Upper lobe of right lung (tissue), 1 donor: Measurements from ENCODE around the gene CARS1. TPM values are rescaled to one million over a fixed set of nuclear protein-coding genes. Genes with fewer than 3 reads are reported as not detected.

ENCODE experiments used
- ATAC-seq: fragments of 200-7000 bp; cut with Tn5 transposase; one replicate; pipeline ENCODE4 v1.9.1; 2020; ENCODE audit warnings: mild to moderate bottlenecking, moderate library complexity
- DNase-seq: peaks from one replicate; pipeline ENCODE4 v3.0.0-alpha.2; 2020
- H3K27ac ChIP-seq: fragments of 200-600 bp; one replicate; pipeline ENCODE4 v1.8.0; 2022
- H3K27me3 ChIP-seq: fragments of 200-600 bp; one replicate; pipeline ENCODE4 v1.8.0; 2022; ENCODE audit warnings: mild to moderate bottlenecking
- H3K36me3 ChIP-seq: fragments of 200-600 bp; one replicate; pipeline ENCODE4 v1.8.0; 2022
- H3K4me1 ChIP-seq: fragments of 200-600 bp; one replicate; pipeline ENCODE4 v1.8.0; 2022
- H3K4me3 ChIP-seq: fragments of 200-600 bp; one replicate; pipeline ENCODE4 v1.8.0; 2022; ENCODE audit warnings: mild to moderate bottlenecking
- H3K9me3 ChIP-seq: fragments of 200-600 bp; one replicate; pipeline ENCODE4 v1.8.0; 2022
- CTCF ChIP-seq: fragments of 200-600 bp; IDR thresholded peaks from one replicate; pipeline ENCODE4 v1.8.0; 2022; ENCODE audit warnings: antibody characterized with exemption
- intact Hi-C: fragments of 100-400 bp; cut with DNase I; formaldehyde crosslinking; loops from one replicate; pipeline ENCODE4 v1.11.0; 2022
- long read RNA-seq: library from polyadenylated mRNA; unstranded; transcript quantifications from one replicate; pipeline ENCODE4 v2.0.0, GENCODE V29; 2021
- total RNA-seq: library from RNA; stranded (reverse); fragmentation: NEBNext Ultra II Directional; extraction: Animal tissue kit (Norgen Biotek cat#: 25700); gene quantifications from one replicate; pipeline ENCODE4 v1.2.1, GENCODE V29; 2021
- donor health status: DM: no; HTN: yes; CAD: no; lungs with severe emphysema.

The CARS1 gene
- total RNA-seq: 34.6 TPM
- long read RNA-seq, transcript CARS-203 (22 exons, 2,685 nt): major isoform, 22 of 79 reads
- long read RNA-seq, transcript CARS-201 (22 exons, 2,491 nt): minor isoform, 10 of 79 reads
- long read RNA-seq, transcript CARS-202 (23 exons, 2,758 nt): minor isoform, 11 of 79 reads
- long read RNA-seq, partial matches to known transcripts: 14 of 79 reads
- long read RNA-seq, other reads (novel, unspliced or antisense): 22 of 79 reads

- TF ChIP-seq CTCF: no peak
- peak within 1 kb of the TSS; percentile 89 for H3K27ac ChIP-seq
- intact Hi-C loops: no loop called here
- no peaks in the 10 kb centered on the region for H3K27me3 ChIP-seq
- peaks cover 15% of the 10 kb centered on the region for H3K4me1 ChIP-seq
- H3K4me3 ChIP-seq: peak within 1 kb of the TSS; percentile 90
- ATAC-seq (peak; percentile 99), DNase-seq (peak; percentile 98)
- peaks cover 4% of the 10 kb centered on the region for H3K36me3 ChIP-seq
- H3K9me3 ChIP-seq: no peaks in the 10 kb centered on the region
These were observed at the start of gene CARS1 for GRCh38 chr11:3057069-3057963. TSS of gene CARS1 (minus strand) at chr11:3057423. CDS start at chr11:3057367, 56 bp downstream.

GRCh38 chr11:3105791-3106735 is 48.8 kb upstream of the CARS1 start:
- no peak for ATAC-seq
- no peaks in the 10 kb centered on the region for H3K9me3 ChIP-seq
- H3K4me3 ChIP-seq: no peak overlapping the region
- no peaks in the 10 kb centered on the region for H3K27me3 ChIP-seq
- DNase-seq: peak; percentile 47
- H3K36me3 ChIP-seq: peaks cover 11% of the 10 kb centered on the region
- H3K27ac ChIP-seq: no peak overlapping the region
- H3K4me1 ChIP-seq: no peaks in the 10 kb centered on the region
- intact Hi-C loops: no loop called here
- no peak for TF ChIP-seq CTCF

GRCh38 chr11:3104961-3105790 is 48.0 kb upstream of the CARS1 start:
- intact Hi-C loops: no loop called here
- no peak overlapping the region for H3K4me3 ChIP-seq
- H3K27me3 ChIP-seq: no peaks in the 10 kb centered on the region
- peak; percentile 60 for DNase-seq
- ATAC-seq: no peak
- TF ChIP-seq CTCF: no peak
- no peaks in the 10 kb centered on the region for H3K9me3 ChIP-seq
- H3K4me1 ChIP-seq: no peaks in the 10 kb centered on the region
- H3K36me3 ChIP-seq: peaks cover 11% of the 10 kb centered on the region
- no peak overlapping the region for H3K27ac ChIP-seq

GRCh38 chr11:3104051-3104714 is 47.0 kb upstream of the CARS1 start:
- Histone ChIP-seq H3K4me3 (no peak overlapping the region), H3K9me3 (no peaks in the 10 kb centered on the region), H3K36me3 (peaks cover 20% of the 10 kb centered on the region), H3K27ac (no peak overlapping the region), H3K27me3 (no peaks in the 10 kb centered on the region), H3K4me1 (no peaks in the 10 kb centered on the region)
- ATAC-seq: no peak
- no peak for TF ChIP-seq CTCF
- peak; percentile 59 for DNase-seq
- intact Hi-C loops: no loop called here
